Activated CD4-positive, CD25-positive, alpha-beta regulatory T cell treated with anti-CD3 and anti-CD28 coated beads, Interleukin-2, amount 50 U/mL, for 16 hours (primary cell): ENCODE measurements around the gene ZNF24.

ENCODE experiments used
- DNase-seq: peaks from one replicate; pipeline ENCODE4 v3.0.0-alpha.2; 2020; ENCODE audit warnings: low read depth, low spot score

ZNF24 gene

DNA sequence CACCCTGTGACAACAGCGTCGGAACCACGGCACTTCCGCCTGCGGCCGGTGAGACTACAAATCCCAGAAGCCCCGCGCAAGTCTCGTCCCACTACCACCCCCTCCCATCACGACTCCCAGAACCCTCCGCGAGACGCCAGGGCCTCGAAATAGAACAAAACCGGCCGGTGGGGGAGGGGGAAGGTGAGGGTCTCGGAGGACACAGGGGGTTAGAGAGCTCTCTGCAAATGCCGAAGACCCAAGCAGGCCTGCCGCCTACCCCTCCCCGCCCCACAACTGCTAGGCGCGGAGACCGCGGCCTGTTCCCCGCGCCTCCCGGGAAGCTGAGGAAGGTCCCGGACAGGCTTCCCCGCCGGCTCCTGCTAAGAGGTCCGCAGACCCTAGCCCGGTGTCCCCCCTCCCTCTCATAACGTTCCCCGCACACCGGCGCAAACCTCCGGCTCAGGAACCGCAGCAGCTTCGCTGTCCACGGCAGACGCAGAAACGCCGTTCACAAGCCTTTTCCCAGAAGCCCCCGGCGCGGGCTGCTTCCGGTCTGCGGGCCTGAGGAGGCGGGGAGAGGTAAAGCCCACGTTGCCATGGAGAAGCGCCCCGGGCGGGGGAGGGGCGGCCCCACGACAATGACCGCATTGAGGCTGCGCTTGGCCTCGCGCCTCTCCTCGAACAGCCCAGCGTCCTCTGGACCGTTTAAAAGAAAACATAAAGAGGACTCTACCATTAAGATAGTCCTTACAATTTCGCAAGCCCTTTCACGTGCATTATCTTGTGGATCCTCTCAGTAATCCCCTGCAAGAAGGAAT lies at the start of gene ZNF24:
Gene ZNF24 (minus strand): TSS at position 485 of the 800 bp plus-strand sequence. CDS start 3,770 bp downstream, outside the sequence.
- peak; percentile 83 for DNase-seq

DNA sequence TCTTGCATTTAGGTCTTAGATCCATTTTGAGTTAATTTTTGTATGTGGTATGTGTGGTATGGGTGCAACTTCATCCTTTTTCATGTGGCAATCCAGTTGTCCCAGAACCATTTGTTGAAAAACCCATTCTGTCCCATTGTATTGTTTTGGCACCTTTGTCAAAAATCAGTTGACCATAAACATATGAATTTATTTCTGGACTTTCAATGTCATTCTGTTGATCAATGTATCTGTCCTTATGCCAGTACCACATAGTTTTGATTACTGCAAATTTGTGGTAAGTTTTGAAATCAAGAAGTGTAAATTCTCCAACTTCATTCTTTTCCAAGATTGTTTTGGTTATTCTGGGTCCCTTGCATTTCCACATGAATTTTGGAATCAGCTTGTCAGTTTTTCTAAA lies 49.5 kb upstream of the ZNF24 start:
- no peak for DNase-seq

DNA sequence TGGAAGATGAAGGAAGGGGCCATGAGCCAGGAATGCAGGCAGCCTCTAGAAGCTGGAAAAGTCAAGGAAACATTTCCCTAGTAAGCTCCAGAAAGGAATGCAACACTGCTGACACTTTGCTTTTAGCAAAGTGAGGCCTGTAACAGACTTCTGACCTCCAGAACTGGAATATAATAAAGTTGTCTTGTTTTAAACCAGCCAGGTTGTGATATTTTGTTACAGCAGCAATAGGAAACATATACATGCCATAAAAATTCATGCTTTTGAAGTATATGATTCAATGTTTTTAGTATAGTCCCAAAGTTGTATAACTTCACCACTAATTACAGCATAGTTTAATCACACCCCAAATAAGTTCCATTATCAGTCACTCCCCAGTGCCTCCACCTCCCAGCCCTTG lies 48.2 kb upstream of the ZNF24 start:
- no peak for DNase-seq

DNA sequence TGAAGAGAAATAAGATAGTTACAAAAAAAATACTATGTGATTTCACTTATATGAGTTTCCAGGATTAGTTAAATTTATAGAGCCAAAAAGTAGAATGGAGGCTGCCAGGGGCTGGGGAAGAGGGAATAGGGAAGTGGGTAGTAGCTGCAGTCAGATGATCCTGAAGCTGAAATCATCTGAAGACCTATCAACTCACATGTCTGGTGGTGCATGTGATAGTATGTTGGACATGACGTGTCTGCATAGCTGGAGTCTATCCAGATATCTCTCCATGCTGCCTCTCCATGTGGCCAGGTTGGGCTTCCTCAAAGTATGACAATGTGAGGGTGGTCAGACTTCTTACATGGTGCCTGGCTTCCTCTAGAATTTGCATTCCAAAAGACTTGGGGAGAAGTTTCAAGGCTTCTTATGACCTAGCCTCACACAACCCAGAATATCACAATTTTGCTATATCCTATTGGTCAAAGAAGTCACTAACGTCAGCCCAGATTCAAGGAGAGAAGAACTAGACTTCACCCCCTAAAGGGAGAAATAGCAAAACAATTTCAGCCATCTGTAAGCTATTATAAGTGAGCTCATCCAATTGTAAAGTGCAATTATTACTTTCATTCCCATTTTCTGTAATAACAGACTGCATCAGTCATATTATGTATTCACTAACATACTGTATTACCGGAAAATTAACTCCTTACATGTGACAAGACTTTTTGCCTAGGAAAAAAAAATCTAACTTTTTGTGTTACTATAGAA lies 46.9 kb upstream of the ZNF24 start:
- DNase-seq = no peak

DNA sequence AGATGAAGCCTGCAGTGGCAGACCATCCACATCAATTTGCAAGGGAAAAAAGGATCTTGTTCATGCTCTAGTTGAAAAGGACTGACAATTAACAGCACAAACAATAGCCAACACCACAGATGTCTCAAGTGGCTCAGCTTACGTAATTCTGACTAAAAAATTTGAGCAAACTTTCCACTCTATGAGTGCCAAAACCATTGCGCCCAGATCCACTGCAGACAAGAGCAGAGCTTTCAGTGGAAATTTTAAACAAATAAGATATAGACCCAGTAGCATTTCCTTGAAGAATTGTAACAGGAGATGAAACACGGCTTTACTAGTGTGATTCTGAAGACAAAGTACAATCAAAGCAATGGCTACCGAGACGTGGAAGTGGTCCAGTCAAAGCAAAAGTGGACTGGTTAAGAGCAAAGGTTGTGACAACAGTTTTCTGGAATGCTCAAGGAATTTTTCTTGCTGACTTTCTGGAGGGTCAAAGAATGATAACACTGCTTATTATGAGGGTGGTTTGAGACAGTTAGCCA lies 44.9 kb upstream of the ZNF24 start:
- DNase-seq = no peak

DNA sequence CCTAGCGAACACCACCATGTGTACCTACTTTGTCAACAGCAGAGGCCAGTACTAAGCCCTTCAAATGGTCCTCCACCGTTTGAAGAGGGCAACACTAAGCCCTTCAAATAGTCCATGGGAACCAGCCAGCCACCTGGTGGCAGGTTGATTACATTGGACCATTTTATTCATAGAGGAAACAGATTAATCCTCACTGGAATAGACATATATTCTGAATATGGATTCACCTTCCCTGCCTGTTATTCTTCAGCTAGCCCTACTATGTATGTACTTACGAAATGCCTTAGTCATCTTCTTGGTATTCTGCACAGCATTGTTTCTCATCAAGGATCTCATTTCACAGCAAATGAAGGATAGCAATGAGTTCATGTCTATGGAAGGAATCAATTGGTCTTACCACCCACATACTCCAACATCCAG lies 42.9 kb upstream of the ZNF24 start:
- DNase-seq = no peak

DNA sequence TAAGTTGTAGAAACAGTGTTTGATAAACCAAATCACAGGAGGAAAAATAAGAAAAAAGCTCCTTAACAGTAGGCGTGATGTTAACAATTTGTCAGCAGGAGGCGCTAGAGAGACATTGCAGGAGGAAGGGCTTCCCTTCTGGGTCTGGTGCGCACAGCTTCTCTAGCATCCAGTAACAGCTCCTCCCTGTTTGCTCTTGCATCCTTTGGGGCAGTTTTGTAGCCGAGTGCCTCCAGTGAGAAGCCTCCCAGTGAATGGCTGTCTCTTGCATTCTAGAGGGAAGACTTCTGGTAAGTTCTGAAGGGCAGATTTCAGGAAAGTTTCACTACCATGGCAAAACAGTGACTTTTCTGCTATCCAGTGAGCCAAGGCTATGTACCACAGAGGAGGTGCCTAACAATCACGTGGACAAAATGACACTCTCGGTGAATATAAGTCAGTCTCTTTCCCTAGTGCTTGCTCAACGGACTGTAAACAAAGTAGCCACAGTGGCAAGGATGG lies 42.4 kb upstream of the ZNF24 start:
- peak; percentile 33 for DNase-seq

DNA sequence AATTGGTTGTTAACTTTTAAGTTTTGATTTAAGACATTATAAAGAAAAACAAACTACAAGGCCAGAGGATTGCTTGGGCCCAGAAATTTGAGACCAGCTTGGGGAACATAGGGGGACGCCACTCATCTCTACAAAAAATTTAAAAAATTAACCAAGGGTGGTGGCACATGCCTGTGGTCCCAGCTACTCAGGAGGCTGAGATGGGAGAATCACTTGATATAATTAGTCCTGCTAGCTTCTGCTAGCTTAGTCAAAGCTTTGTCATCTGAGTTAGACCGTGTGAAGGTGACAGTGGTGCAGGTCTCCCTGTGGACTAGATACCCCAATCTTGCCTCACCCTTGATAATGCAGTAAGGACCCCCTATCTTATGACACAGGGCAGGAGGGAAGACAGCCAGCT lies 38.9 kb upstream of the ZNF24 start:
- no peak for DNase-seq

DNA sequence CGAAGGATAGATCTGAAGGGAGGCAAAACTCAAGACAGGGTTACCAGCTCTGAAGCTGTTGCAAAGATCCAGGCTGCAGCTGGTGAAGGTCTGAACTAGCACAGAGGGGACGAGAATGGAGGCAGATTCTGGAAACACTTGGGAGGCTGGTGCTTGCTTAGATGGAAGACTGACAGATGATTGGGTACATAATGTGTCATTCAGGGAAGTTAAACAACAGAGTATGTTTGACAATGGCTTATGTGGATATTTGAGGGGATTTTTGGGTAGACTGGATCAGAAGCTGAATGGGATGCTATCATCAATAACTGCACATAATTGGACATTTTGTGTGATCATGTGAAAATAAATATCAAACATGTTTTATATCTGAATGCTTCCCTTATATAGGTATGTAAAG lies 35.2 kb upstream of the ZNF24 start:
- DNase-seq = no peak

DNA sequence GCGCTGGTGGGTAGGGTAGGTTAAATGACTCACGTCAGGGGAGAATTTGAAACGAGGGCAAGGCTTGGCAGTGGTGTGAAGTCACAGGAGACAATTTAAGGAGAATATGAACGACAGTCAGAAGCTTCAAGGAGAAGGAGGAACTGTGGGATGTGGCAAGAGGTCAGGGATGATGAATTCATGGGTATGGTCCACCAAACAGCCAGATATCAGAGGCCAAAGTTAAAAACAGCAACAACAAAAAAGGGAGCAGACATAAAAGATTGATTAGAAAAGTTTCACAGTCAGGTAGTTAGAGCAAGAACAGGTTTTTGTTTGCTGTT lies 34.3 kb upstream of the ZNF24 start:
- DNase-seq = no peak

DNA sequence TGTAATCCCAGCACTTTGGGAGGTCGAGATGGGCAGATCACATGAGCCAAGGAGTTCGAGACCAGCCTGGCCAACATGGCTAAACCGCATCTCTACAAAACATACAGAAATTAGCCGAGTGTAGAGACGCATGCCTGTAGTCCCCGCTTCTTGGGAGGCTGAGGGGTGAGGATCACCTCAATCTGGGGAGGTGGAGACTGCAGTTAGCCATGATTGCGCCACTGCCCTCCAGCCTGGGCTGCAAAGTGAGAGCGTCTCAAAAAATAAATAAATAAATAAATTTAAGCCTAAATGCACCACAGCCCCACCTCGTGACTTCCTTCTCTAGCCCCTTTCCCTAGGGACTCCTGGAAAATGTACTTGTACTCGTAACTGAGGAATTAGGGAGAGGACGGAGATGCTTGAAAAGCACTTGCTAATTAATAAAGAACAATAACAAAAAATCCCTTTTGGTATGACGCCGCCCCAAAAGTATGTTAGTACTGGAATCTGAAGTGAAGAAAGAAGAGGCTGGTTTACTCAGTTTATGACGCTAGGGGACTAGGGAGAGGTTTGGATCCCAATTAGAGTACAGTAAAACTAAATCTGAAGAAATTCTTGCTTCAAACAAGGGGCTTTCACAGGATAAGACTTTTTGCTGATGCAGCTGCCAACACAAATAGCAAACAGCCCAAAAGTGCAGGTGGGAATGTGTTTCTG lies 33.8 kb upstream of the ZNF24 start:
- DNase-seq = no peak

DNA sequence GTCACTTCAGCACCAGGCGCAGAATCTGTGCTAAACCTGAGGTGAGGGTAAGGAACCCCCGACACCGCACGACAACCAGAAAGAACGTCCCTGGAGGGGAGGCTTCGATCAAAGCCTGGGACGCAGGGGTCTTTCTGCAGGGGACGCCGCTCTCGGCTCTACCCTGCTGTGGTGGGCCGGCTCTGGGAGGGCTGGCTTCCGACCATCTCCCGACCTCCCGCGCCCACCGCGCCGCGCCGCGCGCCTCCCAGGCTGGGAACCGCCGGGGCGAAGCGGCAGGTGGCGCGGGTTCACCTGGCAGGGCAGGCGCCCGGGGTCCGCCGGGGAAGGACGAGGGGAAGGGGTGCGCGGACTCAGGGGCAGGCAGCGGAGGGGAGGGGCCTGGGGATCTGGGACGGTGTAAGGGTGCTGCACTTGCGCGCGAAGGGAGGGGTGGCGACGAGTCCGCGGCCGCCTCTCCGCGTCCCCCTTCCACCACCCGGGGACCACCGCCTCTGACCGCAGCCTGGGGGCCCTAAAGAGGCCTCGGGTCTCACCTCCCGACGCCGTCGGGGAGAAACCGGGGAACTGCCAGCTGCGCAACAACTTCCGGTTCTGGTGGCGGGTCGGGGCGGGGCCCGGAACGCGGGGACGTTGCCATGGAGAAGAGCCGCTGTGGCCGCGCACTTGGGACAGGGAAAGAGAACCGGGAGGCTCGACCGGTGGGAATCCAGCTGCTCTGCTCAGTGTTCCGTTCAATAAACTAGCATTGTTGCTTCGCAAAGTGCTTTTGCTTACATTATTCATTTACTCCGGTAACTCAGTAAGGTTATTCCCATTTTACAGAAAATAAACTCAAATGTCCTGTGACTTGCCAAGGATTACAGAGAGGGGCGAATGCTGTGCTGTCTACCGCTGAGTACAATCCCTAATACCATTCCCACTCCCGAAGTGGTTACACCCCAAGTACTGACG lies 32.8 kb upstream of the ZNF24 start, which contains the start of gene ZNF396:
Gene ZNF396 (minus strand): TSS at position 596 of the 954 bp plus-strand sequence. CDS start 3,045 bp downstream, outside the sequence.
- DNase-seq = peak; percentile 26

DNA sequence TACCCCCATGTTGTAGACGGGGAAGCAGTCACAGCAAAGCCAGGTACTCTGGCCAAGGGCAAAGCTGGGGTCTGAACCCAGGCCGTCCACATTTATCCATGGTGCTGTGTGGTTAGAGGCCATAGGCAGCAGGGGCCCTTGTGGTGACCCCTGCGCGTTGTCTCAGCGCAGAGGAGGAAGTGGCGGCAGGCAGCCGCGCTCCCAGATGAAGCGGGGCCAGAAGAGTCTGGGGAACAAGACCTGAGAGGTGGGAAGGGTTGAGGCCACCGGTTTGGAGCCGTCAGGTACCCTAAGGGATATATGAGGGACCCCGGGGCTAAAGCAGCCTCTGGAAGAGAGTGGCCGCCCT lies 32.1 kb upstream of the ZNF24 start:
- DNase-seq = no peak

DNA sequence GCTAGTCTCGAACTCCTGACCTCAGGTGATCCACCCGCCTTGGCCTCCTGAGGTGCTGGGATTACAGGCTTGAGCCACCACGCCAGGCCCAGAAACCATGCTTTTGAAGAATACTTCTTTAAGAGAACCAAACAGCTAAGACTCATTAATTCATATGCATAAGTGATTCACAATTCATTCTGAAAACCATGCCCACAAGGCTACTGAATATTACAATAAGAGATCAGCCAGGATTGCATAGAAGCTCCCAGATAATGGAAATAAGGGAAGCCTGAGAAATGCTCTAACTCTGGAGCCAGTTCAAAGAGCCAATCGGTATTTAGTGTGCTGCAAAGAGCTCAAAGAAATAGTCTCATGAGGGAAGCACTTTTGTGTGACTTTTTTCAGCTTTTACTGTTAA lies 30.5 kb upstream of the ZNF24 start:
- DNase-seq = no peak

DNA sequence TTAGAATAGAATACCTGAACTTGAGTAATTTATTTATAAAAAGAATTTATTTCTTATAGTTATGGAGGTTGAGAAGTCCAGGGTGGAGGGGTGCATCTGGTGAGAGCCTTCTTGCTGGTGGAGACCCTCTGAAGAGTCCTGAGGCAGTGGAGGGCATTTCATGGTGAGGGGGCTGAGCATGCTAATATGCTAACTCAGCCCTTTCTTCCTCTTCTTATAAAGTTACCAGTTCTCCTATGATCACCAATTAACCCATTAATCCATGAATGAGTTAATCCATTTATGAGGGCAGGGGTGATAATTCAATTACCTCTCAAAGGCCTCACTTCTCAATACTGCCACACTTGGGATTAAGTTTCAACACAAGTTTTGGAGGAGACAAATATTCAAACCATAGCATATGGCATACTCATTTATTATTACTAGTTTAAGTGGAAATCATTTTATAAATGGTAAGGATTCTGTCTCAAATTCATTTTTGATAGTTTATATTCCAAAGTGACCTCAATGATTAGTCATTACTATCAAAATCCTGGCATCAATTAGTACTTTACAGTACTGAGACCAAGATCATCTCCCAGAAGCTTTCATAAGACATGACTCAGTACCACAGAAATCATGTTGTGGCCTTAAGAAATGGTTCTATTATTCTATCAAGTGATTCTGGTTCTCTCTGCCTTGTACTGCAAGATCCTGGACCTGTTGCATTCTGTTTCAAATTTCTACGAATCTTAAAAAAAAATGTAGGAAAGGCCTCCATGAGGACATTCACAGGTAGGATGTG lies 27.4 kb upstream of the ZNF24 start:
- no peak for DNase-seq

DNA sequence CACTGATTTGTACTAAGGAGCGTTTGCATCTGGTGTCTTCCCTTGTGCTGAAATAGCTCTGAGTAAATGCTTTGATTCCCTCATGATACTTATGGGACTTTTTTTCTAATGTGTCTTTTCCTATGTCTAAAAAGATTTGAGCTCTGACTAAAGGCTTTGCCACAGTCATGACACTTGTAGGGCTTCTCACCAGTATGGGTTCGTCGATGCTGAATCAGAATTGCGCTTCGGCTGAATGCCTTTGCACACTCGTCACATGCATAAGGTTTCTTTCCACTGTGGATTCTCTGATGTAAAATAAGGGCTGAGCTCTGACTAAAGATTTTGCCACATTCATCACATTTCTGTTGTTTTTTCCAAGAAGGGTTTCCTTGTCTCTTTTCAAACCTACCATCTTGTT lies 24.9 kb upstream of the ZNF24 start:
- no peak for DNase-seq

DNA sequence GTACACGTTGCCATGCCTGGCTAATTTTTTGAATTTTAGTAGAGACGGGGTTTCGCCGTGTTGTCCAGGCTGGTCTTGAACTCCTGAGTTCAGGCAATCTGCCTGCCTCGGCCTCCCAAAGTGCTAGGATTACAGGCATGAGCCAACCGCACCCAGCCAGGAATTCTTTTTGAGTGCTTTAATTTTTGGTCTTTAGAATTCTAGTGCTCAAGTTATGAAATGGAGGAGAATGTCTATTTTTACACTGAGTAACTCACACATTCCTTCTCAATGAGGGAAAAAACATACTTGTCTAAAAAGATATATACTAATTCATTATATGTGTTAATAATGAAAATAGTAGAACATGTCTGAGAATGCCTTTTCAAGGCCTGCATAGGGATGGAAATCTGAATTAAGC lies 24.4 kb upstream of the ZNF24 start:
- DNase-seq = no peak

DNA sequence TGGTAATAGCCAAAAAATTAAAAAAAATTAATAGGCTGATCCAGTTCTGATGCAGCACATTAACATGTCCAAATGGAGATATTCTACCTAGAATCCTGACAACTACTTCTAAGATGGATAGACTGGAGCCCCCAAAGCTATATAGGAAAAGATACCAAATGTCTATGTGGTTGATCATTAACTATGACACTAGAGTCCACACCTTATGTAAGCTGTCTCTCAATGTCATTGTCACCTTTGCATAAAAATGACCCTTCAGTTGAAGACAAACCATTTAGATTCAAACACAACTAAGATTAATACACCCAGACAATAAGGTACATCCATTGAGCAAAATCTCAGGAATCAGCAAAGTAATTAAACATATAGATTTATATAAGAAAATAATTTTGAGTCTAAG lies 18.3 kb upstream of the ZNF24 start:
- no peak for DNase-seq

DNA sequence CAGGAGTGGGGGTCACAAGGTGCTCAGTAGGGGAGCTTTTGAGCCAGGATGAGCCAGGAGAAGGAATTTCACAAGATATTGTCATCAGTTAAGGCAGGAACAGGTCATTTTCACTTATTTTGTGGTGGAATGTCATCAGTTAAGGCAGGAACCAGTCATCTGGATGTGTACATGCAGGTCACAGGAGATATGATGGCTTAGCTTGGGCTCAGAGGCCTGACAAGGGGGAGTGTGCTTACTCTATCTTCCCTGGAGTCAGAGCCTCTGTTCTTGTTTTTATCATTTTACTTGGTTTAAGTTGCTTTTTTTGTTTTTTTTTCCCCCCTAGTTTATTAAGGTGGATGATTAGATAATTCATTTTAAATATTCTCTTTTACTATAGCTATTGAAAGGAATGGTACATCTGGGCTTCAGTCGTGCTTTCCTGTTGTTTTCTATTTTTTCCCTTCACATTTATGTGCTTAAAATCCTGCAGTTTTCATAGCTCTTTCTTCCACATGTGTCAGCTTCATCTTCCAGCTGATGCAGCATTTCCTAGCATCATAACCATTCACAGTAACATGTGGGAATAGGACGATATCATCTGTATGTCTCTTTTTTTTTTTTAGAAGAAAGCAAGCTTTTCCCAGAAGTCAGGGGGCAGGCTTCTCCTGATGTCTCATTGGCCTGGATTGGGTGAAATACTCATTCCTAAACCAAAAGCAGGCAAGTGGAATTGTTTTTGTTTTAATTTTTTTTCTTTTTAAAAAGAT lies 17.5 kb upstream of the ZNF24 start:
- DNase-seq = no peak
